GM18873 (cell line): ENCODE results near the gene USP15.
"Not testable (repeated sequence)": the region's sequence is repeated elsewhere in the genome, so short reads cannot be mapped to it uniquely, and the experiment has no call there.

Experiments
- ATAC-seq: cut with Tn5 transposase; IDR thresholded peaks from one replicate; pipeline ENCODE4 v1.9.1; 2021; ENCODE audit warnings: mild to moderate bottlenecking, moderate library complexity, moderate number of reproducible peaks; ENCODE audit not compliant: unreplicated experiment, low FRiP score

USP15 gene

DNA sequence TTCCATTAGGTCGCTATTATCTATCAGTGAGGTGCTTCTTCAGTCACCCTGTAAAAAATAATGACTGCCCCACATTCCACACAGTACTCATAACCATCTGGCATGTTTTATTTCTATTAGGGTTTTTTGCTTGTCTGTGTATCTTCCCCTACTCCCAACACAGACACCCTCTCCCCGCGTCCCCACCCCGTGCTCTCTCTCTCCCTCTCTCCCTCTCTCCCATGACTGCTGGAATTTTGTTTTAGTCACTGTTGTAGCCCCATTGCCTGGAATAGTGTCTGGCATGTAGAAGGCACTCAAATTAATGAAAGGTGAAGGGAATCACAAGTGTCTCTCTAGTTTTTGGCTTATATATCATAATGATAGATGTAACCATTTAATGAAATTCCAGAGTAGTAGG lies 103.3 kb downstream of the USP15 start:
- no peak for ATAC-seq

GRCh38 chr12:62364697-62365096 lies 104.5 kb downstream of the USP15 start:
- not testable (repeated sequence) for ATAC-seq

GRCh38 chr12:62365846-62366245 lies 105.6 kb downstream of the USP15 start:
- not testable (repeated sequence) for ATAC-seq

DNA sequence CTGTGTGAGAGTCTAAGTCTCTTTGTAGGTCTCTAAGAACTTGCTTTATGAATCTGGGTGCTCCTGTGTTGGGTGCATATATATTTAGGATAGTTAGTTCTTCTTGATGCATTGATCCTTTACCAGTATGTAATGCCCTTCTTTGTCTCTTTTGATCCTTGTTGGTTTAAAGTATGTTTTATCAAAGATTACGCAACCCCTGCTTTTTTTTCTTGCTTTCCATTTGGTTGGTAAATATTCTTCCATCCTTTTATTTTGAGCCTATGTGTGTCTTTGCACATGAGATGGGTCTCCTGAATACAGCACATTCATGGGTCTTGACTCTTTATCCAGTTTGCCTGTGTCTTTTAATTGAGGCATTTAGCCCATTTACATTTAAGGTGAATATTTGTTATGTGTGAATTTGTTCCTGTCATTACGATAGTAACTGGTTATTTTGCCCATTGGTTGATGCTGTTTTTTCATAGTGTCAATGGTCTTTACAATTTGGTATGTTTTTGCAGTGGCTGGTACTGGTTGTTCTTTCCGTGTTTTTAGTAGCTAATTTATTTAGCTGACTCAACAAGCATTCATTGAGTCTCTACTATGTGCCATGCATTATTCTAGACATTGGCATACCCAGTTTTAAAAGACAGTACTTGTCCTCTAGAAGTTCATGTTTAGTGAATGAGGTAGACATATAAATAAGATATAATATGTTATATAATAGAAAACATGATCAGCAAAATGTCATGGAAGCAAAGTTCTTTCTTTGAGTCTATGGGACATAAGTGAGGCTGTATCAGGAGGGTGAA lies 108.4 kb downstream of the USP15 start:
- not testable (repeated sequence) for ATAC-seq

GRCh38 chr12:62370189-62370588 lies 110.0 kb downstream of the USP15 start:
- ATAC-seq, result no peak

GRCh38 chr12:62371661-62372060 lies 111.5 kb downstream of the USP15 start:
- no peak for ATAC-seq

DNA sequence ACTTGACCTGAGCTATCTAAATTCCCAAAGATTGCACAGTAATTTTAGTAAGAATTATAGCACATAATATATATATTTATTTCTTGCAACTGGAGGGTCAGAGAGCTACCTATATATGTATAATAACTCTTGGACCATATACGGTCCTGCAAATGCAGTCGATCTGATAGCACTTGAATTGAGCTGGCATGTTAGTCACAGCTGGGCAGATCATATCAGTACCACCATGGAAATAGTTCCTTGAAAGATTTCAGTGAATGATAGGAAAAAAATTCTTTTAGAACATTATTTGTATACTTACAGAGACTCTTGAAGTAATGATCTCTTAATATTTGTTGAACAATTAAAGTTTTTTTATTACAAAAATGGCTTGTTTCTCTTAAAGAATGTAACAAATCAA lies 111.9 kb downstream of the USP15 start:
- no peak for ATAC-seq

- no peak for ATAC-seq
These were observed 112.6 kb downstream of the USP15 start for GRCh38 chr12:62372825-62373224.

DNA sequence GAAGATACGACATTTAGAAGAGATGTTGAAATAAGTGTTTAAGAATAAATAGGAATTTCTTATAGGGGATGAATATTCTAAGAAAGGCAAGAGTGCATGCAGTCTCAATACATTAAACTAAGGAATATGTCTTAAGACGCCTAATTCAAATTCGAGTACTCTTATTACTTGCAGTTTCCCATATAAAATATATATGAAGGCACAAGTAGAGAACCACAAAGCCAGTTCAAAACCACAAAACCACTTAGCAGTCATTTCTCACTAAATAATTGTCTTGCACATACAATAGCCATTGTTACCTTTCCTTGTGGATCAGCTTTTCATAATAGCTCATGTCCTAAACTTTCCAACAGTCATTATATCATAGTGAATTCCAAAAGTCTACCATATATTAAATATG lies 115.4 kb downstream of the USP15 start:
- no peak for ATAC-seq

DNA sequence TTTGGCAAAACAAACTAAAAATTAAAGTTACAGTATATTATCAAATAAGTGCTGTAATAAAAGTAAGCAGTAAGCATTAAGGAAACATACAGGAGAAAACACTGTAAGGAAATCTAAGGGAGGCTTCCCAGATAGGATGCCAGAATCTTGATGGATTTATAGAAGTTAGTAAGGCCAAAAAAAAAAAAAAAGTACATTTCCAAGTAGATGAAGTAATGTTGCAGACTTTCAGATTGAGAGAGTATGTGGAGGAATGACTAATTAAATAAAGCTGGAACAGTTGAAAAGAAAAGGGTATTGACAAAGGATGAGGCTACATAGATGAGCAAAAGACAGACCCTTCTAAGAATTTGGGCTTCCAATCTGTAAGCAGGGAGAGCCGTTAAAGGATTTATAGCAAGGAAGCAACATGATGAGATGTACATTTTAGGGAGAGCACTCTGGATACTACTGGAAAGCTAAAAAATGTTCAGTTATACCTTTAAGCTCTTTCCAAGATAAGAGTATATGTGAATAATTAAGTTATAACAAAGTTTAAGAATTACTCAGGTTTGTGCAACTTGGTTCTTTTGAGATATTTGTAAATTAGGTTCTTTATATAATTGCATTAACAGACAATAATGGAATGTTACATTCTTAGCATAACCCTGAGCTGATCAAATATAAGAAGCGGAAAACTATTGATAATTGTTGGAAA lies 119.0 kb downstream of the USP15 start:
- ATAC-seq, result no peak

DNA sequence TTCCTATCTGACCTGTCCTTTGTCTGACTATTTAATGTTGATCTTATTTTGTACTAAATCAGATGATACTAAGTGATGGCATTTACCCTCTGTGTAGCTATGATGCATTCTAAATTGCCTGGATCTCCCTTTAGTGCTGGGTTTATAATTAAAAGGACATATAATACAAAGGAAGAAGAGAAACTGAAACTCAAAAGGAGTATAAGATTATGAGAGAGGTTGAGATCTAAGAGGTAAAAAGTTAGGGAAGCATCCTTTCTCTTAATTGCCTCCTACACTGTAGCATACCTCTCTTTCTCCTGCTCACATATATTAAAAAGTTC lies 119.5 kb downstream of the USP15 start:
- ATAC-seq, result no peak

GRCh38 chr12:62382526-62382925 lies 122.3 kb downstream of the USP15 start:
- ATAC-seq, result no peak

GRCh38 chr12:62396750-62397149 lies 136.5 kb downstream of the USP15 start:
- ATAC-seq, result no peak

DNA sequence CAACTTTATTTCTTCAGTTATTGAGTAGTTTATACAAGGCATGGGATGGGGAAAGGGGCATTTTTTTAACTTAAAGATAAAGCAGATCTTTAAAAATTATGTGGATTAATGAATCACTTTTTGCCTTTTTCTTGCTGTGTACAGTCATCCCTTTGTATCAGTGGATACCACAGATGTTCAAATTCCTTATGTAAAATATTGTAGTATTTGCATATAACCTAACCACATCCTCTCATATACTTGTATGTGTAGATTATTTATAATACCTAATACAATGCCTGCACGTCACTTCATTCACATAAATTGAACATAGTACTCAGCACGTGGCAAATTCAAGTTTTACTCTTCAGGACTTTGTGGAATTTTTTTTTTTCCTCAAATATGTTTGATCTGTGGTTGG lies 139.9 kb downstream of the USP15 start:
- ATAC-seq, result no peak

DNA sequence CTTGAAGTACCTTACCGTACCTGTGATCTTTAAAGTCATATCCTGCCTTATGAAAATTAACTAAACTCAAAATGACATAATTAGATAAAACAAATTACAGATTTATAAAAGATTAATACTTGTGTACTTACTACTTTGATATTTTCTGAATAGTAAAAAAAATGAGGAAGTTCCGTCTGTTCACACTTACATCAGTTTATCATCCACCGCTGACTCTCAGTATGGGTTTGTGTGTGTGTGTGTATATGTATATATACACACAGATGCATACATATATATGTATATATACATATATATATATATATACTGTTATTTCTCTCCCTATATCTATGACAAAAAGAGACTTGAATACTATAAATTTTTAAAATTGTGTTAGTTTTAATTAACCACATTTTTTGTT lies 141.4 kb downstream of the USP15 start:
- no peak for ATAC-seq

DNA sequence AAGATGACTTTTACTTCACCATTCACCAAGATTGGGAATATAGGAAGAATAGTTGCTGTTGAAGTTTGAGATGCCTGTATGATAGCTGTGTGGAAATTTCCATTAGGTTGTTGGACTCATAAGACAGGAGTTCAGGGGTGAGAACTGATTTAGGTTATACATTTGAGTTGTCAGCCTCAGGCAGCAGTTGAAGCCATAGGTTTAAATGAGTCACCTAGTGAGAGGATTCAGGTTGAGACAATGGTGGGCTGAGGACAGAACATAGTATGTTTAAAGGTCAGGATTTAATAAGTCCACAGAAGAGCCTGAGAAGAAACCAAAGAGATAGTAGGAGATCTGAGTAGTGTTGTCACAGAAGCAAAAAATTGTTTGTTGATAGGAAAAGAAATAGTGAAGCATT lies 142.8 kb downstream of the USP15 start:
- ATAC-seq, result no peak

DNA sequence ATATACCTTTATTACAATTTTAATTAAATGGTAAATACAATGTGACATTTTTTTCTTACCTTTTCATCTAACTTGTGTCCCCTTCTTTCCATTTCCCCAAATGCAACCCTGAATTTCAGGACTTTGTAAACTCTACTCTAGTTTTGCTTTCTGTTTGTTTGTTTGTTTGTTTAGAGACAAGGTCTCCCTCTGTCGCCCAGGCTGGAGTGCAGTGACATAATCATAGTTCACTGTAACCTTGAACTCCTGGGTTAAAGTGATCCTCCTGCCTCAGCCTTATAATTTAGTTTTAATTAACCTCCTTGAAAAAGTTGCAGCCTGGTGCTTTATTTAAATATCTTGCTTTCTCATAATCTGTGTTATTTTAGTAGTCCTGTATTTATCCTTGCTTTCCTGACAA lies 147.4 kb downstream of the USP15 start:
- no peak for ATAC-seq

DNA sequence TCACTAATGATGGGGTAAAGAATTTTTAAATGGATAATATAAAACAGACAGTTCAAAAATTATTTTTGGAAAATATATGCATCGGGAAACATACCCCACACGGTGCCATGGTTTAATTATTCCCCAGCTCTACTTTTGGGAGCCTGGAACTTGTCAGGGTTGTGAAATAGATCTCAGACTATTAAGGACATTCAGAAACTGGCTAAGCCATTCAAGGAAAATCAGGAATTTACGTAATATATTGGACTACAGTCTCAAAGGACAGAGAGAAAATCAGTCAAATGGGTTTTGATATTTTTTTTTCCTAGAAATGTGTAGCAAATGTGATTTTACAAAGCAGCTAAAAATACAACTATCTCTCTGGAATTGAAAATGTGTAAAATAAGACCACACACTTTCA lies 148.9 kb downstream of the USP15 start:
- ATAC-seq, result no peak

DNA sequence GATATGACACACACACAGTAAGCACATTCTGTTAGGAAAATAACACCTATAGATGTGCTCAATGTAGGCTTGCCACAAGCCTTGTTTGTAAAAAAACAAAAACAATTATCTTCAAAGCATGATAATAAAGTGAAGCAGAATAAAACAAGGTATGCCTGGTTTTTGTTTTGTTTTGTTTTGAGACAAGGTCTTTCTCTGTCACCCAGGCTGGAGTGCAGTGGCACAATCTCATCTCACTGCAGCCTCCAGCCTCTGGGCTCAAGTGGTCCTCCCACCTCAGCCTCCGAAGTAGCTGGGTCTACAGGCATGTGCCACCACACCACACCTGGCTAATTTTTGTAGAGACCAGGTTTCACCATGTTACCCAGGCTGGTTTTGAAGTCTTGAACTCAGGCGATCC lies 154.0 kb downstream of the USP15 start:
- no peak for ATAC-seq

DNA sequence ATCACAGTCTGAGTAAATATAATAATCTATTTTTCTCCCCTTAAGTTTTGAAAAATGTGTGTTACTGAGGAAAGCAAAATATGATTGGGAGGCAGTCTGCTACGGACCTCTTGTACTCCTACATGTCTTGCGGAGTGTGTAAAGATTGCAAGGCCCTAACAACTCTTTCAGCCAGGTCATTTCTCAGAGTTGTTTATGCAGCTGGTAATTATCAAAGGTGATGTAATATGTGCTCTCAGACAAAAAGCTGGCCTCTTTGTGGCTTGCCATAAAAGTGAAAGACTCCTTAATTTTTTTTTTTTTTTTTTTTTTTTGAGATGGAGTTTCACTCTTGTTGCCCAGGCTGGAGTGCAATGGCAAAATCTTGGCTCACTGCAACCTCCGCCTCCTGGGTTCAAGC lies 165.9 kb downstream of the USP15 start:
- ATAC-seq, result no peak

DNA sequence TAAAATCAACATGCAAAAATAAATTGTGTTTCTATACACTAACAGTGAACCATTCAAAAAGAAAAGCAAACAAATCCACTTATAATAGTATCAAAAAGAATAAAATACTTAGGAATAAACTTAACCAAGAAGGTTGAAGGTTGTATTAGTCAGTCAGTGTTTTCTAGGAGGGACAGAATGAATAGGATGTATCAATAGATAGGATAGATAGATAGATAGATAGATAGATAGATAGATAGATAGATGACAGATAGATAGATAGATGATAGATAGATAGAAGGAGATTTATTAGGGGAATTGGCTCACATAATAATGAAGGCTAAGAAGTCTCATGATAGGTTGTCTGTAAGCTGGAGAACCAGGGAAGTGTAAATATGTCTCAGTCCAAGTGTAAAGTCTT lies 169.3 kb downstream of the USP15 start:
- ATAC-seq, result no peak
